ENCODE data around the gene AVPR2.

AVPR2 gene

GRCh38 chrX:153868576-153869472, 35.6 kb upstream of the AVPR2 start:
- H3K4me1 Mint-ChIP-seq: no peaks in the 10 kb centered on the region
- peaks cover 14% of the 10 kb centered on the region for H3K27me3 Mint-ChIP-seq
- no peaks in the 10 kb centered on the region for H3K9me3 Mint-ChIP-seq
- H3K4me3 Mint-ChIP-seq: no peak overlapping the region
- H3K27ac Mint-ChIP-seq: no peak overlapping the region
- DNase-seq (no peak), ATAC-seq (no peak)

- DNase-seq (no peak), ATAC-seq (no peak)
- Mint-ChIP-seq H3K27ac (no peak overlapping the region), H3K27me3 (peaks cover 19% of the 10 kb centered on the region), H3K4me3 (no peak overlapping the region), H3K4me1 (no peaks in the 10 kb centered on the region), H3K9me3 (no peaks in the 10 kb centered on the region)
Observed at GRCh38 chrX:153869473-153870287, 34.8 kb upstream of the AVPR2 start.

GRCh38 chrX:153870288-153870690, 34.2 kb upstream of the AVPR2 start:
- Mint-ChIP-seq H3K27ac (no peak overlapping the region), H3K27me3 (peaks cover 25% of the 10 kb centered on the region), H3K9me3 (no peaks in the 10 kb centered on the region), H3K4me3 (no peak overlapping the region), H3K4me1 (no peaks in the 10 kb centered on the region)
- ATAC-seq (no peak), DNase-seq (no peak)

- Mint-ChIP-seq H3K27me3 (peaks cover 29% of the 10 kb centered on the region), H3K9me3 (no peaks in the 10 kb centered on the region), H3K4me3 (no peak overlapping the region), H3K4me1 (no peaks in the 10 kb centered on the region), H3K27ac (no peak overlapping the region)
- ATAC-seq (no peak), DNase-seq (no peak)
Observed at GRCh38 chrX:153870791-153871360, 33.6 kb upstream of the AVPR2 start.

GRCh38 chrX:153871451-153871850, 33.0 kb upstream of the AVPR2 start:
- H3K4me3 Mint-ChIP-seq: no peak overlapping the region
- H3K4me1 Mint-ChIP-seq: no peaks in the 10 kb centered on the region
- peaks cover 35% of the 10 kb centered on the region for H3K27me3 Mint-ChIP-seq
- DNase-seq (no peak), ATAC-seq (no peak)
- no peak overlapping the region for H3K27ac Mint-ChIP-seq
- H3K9me3 Mint-ChIP-seq: no peaks in the 10 kb centered on the region

GRCh38 chrX:153871946-153872878, 32.3 kb upstream of the AVPR2 start:
- Mint-ChIP-seq H3K27ac (no peak overlapping the region), H3K9me3 (no peaks in the 10 kb centered on the region), H3K27me3 (peaks cover 36% of the 10 kb centered on the region), H3K4me1 (no peaks in the 10 kb centered on the region), H3K4me3 (no peak overlapping the region)
- DNase-seq: no peak
- no peak for ATAC-seq

- no peaks in the 10 kb centered on the region for H3K9me3 Mint-ChIP-seq
- DNase-seq (no peak), ATAC-seq (no peak)
- H3K27ac Mint-ChIP-seq: no peak overlapping the region
- H3K27me3 Mint-ChIP-seq: peaks cover 44% of the 10 kb centered on the region
- H3K4me3 Mint-ChIP-seq: no peak overlapping the region
- peaks cover 13% of the 10 kb centered on the region for H3K4me1 Mint-ChIP-seq
Observed at GRCh38 chrX:153873282-153874084, 31.0 kb upstream of the AVPR2 start.

GRCh38 chrX:153874085-153874365, 30.4 kb upstream of the AVPR2 start:
- H3K4me1 Mint-ChIP-seq: peaks cover 18% of the 10 kb centered on the region
- no peak overlapping the region for H3K4me3 Mint-ChIP-seq
- H3K27ac Mint-ChIP-seq: no peak overlapping the region
- ATAC-seq (no peak), DNase-seq (no peak)
- H3K27me3 Mint-ChIP-seq: peaks cover 49% of the 10 kb centered on the region
- no peaks in the 10 kb centered on the region for H3K9me3 Mint-ChIP-seq

- ATAC-seq (no peak), DNase-seq (no peak)
- peaks cover 55% of the 10 kb centered on the region for H3K27me3 Mint-ChIP-seq
- H3K9me3 Mint-ChIP-seq: no peaks in the 10 kb centered on the region
- no peak overlapping the region for H3K4me3 Mint-ChIP-seq
- H3K27ac Mint-ChIP-seq: no peak overlapping the region
- H3K4me1 Mint-ChIP-seq: peaks cover 23% of the 10 kb centered on the region
Observed at GRCh38 chrX:153874366-153875125, 29.9 kb upstream of the AVPR2 start.

- H3K4me1 Mint-ChIP-seq: peaks cover 29% of the 10 kb centered on the region
- H3K9me3 Mint-ChIP-seq: no peaks in the 10 kb centered on the region
- no peak overlapping the region for H3K4me3 Mint-ChIP-seq
- peak; percentile 49 to 71 for DNase-seq
- H3K27me3 Mint-ChIP-seq: peaks cover 60% of the 10 kb centered on the region
- peak; percentile 55 for ATAC-seq
- peak overlapping the region in 1 of 2 donors; percentile 6 for H3K27ac Mint-ChIP-seq
Observed at GRCh38 chrX:153875391-153876111, 28.9 kb upstream of the AVPR2 start.

GRCh38 chrX:153876112-153876491, 28.4 kb upstream of the AVPR2 start:
- Mint-ChIP-seq H3K4me3 (no peak overlapping the region), H3K4me1 (peaks cover 29% of the 10 kb centered on the region), H3K27me3 (peaks cover 65% of the 10 kb centered on the region), H3K27ac (no peak overlapping the region), H3K9me3 (no peaks in the 10 kb centered on the region)
- DNase-seq: no peak
- no peak for ATAC-seq

- H3K27me3 Mint-ChIP-seq: peaks cover 67% of the 10 kb centered on the region
- H3K4me3 Mint-ChIP-seq: peak overlapping the region in 1 of 2 donors; percentile 54
- no peak overlapping the region for H3K27ac Mint-ChIP-seq
- H3K9me3 Mint-ChIP-seq: no peaks in the 10 kb centered on the region
- no peak for DNase-seq
- H3K4me1 Mint-ChIP-seq: peaks cover 29% of the 10 kb centered on the region
- ATAC-seq: no peak
Observed at GRCh38 chrX:153877571-153878261, 26.8 kb upstream of the AVPR2 start.

- peaks cover 68% of the 10 kb centered on the region for H3K27me3 Mint-ChIP-seq
- H3K9me3 Mint-ChIP-seq: no peaks in the 10 kb centered on the region
- DNase-seq (no peak), ATAC-seq (no peak)
- H3K27ac Mint-ChIP-seq: no peak overlapping the region
- peak overlapping the region in 1 of 2 donors; percentile 78 for H3K4me3 Mint-ChIP-seq
- H3K4me1 Mint-ChIP-seq: peaks cover 29% of the 10 kb centered on the region
Observed at GRCh38 chrX:153878345-153878744, 26.1 kb upstream of the AVPR2 start.
